WERI-Rb-1 (cell line): ENCODE measurements around the gene SNCAIP.

Experiments used
- DNase-seq: peaks from one replicate; pipeline ENCODE4 v3.0.0-alpha.2; 2020
- H3K27ac ChIP-seq: fragments of 250-450 bp; sonication (Bioruptor Pico); 2 replicates; pipeline ENCODE4 v1.5.1; 2020; ENCODE audit warnings: mild to moderate bottlenecking, moderate library complexity
- H3K27me3 ChIP-seq: fragments of 250-450 bp; sonication (Bioruptor Pico); 2 replicates; pipeline ENCODE4 v1.5.1; 2021; ENCODE audit warnings: mild to moderate bottlenecking, low read depth, moderate library complexity; ENCODE audit not compliant: insufficient read depth, severe bottlenecking
- H3K36me3 ChIP-seq: fragments of 250-450 bp; sonication (Bioruptor Pico); 2 replicates; pipeline ENCODE4 v1.5.1; 2020; ENCODE audit warnings: mild to moderate bottlenecking, moderate library complexity
- H3K4me3 ChIP-seq: 2 replicates; pipeline ENCODE4 v1.5.1; 2011; ENCODE audit warnings: low read depth, mild to moderate bottlenecking, control low read depth, low read length
- H3K9me3 ChIP-seq: fragments of 250-450 bp; sonication (Bioruptor Pico); 2 replicates; pipeline ENCODE4 v1.5.1; 2021; ENCODE audit warnings: mild to moderate bottlenecking, moderate library complexity; ENCODE audit not compliant: severe bottlenecking
- CTCF ChIP-seq: IDR thresholded peaks from 2 replicates; pipeline ENCODE4 v1.5.1; 2011; ENCODE audit warnings: low read depth, mild to moderate bottlenecking, control low read depth, inconsistent platforms, low read length

Gene SNCAIP

DNA sequence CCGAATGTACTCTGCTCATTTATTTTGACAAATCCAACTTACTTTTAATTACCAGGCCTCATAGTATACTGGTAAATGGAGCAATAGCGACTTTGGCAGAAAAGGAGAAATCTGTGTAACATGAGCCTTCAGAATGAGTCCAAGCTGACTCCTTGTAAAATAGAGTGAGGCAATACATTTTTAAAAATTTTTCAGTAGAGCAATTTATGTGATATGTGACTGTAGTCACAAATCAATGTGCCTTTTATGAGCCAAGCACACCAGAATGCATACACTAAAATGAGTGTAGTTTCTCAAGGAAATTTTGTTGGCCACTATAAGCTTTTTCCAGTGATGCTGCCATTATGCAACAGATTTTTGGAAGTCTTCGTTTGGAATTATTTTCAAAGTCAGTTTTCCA, 73.8 kb downstream of the SNCAIP start:
- Histone ChIP-seq H3K27me3 (no peaks in the 10 kb centered on the region), H3K4me3 (no peak overlapping the region), H3K36me3 (no peaks in the 10 kb centered on the region), H3K27ac (no peak overlapping the region), H3K9me3 (no peaks in the 10 kb centered on the region)
- TF ChIP-seq CTCF = no peak
- DNase-seq = no peak

DNA sequence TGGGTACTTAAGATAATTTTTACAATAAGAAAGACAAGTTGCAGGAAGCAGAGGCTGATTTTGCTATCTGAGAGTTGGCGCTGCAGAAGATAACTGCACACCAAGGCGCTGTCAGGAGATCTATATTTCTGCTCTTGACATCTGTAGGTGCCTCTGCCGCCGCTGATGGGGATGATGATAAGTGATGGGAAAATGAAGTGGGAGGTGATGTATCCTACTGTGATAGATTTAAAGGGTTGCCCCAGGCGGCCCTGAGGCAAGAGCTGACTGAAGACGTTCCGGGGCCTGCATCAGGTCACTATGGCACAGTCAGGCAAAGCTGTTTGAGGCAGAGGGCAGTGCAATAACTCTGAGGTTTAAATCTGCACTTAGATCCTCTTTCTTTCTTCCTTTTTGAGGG, 78.1 kb downstream of the SNCAIP start:
- no peak for TF ChIP-seq CTCF
- H3K36me3 ChIP-seq = no peaks in the 10 kb centered on the region
- H3K4me3 ChIP-seq = no peak overlapping the region
- H3K9me3 ChIP-seq = no peaks in the 10 kb centered on the region
- DNase-seq = no peak
- H3K27me3 ChIP-seq = no peaks in the 10 kb centered on the region
- no peak overlapping the region for H3K27ac ChIP-seq

GRCh38 chr5:122390694-122391093, 78.7 kb downstream of the SNCAIP start:
- Histone ChIP-seq H3K36me3 (no peaks in the 10 kb centered on the region), H3K27me3 (no peaks in the 10 kb centered on the region)
- TF ChIP-seq CTCF = no peak

GRCh38 chr5:122391621-122392020, 79.6 kb downstream of the SNCAIP start:
- no peak for TF ChIP-seq CTCF
- Histone ChIP-seq H3K36me3 (no peaks in the 10 kb centered on the region), H3K9me3 (no peaks in the 10 kb centered on the region), H3K27ac (no peak overlapping the region), H3K27me3 (no peaks in the 10 kb centered on the region), H3K4me3 (no peak overlapping the region)
- peak; percentile 16 for DNase-seq

More at GRCh38 chr5:122390694-122391093, 78.7 kb downstream of the SNCAIP start:
- no peak for DNase-seq
- no peak overlapping the region for H3K27ac ChIP-seq
- no peaks in the 10 kb centered on the region for H3K9me3 ChIP-seq
- no peak overlapping the region for H3K4me3 ChIP-seq

- no peaks in the 10 kb centered on the region for H3K36me3 ChIP-seq
- TF ChIP-seq CTCF = no peak
- no peaks in the 10 kb centered on the region for H3K27me3 ChIP-seq
- no peak for DNase-seq
- H3K27ac ChIP-seq = no peak overlapping the region
- H3K9me3 ChIP-seq = no peaks in the 10 kb centered on the region
- no peak overlapping the region for H3K4me3 ChIP-seq
These were observed 80.2 kb downstream of the SNCAIP start for GRCh38 chr5:122392224-122392623.

DNA sequence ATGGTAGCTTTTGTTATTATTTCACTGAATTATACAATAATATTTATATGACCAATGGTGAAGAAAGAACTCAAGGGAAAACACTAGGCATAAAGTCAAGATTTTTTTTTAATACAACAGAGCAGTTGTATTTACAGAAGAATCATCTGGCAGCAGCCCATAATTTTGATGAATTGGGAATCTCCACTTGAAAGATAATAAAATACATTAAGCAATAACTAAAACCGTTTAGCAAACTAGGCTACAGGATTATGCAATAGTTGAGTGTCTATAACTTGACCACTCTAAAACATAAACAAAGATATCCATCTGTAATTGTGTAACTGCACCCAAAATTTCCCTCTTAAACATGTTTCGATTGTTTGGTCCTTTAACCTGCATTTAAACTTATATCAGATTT, 80.8 kb downstream of the SNCAIP start:
- no peak for DNase-seq
- H3K27ac ChIP-seq = no peak overlapping the region
- TF ChIP-seq CTCF = no peak
- H3K9me3 ChIP-seq = no peaks in the 10 kb centered on the region
- H3K36me3 ChIP-seq = no peaks in the 10 kb centered on the region
- no peak overlapping the region for H3K4me3 ChIP-seq
- H3K27me3 ChIP-seq = no peaks in the 10 kb centered on the region
